PFSK-1 (cell line): ENCODE results near the gene TXNDC11.

Experiments used
- FOXP2 ChIP-seq: optimal IDR thresholded peaks from 2 replicates; pipeline ENCODE3; 2011; ENCODE audit warnings: borderline replicate concordance, control low read depth, inconsistent platforms; ENCODE audit not compliant: insufficient read depth; ENCODE audit errors: extremely low read length, extremely low read depth
- POLR2AphosphoS5 ChIP-seq: IDR thresholded peaks from 2 replicates; pipeline ENCODE4 v1.6.1; 2012; ENCODE audit warnings: low read depth, mild to moderate bottlenecking, control low read depth, low read length, moderate library complexity
- SIN3A ChIP-seq: IDR thresholded peaks from 2 replicates; pipeline ENCODE4 v1.6.1; 2012; ENCODE audit warnings: mild to moderate bottlenecking, low read length, moderate library complexity, borderline replicate concordance; ENCODE audit not compliant: insufficient read depth
- TAF1 ChIP-seq: IDR thresholded peaks from 2 replicates; pipeline ENCODE4 v1.6.1; 2012; ENCODE audit warnings: low read length, control low read depth, borderline replicate concordance; ENCODE audit not compliant: insufficient read depth
- TF ChIP-seq, protein P1 (sequence below), 2 experiments: IDR thresholded peaks; 2 replicates each; pipeline versions ENCODE4 v1.6.1 to v1.8.0; 2011 to 2012; ENCODE audit warnings: low read depth in 2 of 2, low read length in 2 of 2, control low read depth in 1 of 2, inconsistent platforms in 1 of 2, mild to moderate bottlenecking in 1 of 2, moderate library complexity in 1 of 2; ENCODE audit not compliant: insufficient read depth in 1 of 2

DNA sequence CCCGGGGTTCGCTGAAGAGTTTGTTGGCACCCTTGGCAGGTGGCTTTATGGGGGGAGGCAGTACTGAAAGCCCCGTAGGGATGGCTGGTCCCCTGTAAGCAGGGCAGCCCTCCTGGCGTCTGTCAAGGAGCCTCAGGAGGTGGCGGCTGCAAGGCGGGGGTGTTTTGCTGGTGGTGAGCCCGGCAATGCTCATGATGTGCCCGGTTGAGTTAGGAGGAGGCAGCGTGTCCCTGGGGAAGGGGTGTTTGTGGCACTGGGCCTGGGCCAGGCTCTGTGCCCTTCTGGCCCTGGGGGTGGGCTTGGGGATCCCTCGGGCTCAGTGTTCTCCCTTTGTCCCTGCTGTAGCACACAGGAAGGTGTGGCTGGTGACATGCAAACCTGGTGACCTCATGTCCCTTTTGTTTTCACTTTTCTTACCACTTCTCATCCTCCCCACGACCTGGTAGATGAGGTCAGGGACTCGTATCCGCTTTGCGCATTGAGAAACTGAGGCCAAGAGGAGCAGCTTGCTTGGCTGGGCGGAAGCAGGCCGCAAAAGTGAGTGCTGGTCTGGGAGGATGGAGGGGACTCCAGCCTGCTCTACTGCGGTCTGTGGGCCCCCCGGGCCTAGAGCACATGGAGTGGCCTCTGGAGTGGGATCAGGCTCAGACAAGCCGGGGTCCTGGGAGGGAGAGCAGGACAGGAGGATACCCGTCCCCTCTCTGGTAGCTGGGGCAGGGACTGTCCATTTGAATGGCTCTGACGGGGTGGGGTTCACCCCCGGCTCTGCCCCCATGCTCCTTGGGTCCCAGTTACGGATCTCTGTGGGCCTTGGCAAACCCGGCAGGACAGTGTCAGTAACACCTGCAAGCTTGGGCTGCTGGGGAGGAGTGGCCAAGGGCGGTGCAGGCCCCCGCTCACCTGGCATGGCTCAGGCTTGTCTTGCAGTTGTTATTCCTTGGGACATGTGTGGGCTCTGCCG is 72.2 kb downstream of the TXNDC11 start:
- TF ChIP-seq, protein P1, sequence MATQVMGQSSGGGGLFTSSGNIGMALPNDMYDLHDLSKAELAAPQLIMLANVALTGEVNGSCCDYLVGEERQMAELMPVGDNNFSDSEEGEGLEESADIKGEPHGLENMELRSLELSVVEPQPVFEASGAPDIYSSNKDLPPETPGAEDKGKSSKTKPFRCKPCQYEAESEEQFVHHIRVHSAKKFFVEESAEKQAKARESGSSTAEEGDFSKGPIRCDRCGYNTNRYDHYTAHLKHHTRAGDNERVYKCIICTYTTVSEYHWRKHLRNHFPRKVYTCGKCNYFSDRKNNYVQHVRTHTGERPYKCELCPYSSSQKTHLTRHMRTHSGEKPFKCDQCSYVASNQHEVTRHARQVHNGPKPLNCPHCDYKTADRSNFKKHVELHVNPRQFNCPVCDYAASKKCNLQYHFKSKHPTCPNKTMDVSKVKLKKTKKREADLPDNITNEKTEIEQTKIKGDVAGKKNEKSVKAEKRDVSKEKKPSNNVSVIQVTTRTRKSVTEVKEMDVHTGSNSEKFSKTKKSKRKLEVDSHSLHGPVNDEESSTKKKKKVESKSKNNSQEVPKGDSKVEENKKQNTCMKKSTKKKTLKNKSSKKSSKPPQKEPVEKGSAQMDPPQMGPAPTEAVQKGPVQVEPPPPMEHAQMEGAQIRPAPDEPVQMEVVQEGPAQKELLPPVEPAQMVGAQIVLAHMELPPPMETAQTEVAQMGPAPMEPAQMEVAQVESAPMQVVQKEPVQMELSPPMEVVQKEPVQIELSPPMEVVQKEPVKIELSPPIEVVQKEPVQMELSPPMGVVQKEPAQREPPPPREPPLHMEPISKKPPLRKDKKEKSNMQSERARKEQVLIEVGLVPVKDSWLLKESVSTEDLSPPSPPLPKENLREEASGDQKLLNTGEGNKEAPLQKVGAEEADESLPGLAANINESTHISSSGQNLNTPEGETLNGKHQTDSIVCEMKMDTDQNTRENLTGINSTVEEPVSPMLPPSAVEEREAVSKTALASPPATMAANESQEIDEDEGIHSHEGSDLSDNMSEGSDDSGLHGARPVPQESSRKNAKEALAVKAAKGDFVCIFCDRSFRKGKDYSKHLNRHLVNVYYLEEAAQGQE (IDR thresholded peaks at IDR 0.05; ENCODE audit: insufficient read depth in 1 of 2, low read depth in 2 of 2, low read length in 2 of 2), result no peak
- TF ChIP-seq POLR2AphosphoS5, result no peak
- no peak for TF ChIP-seq TAF1
- no peak for TF ChIP-seq FOXP2
- no peak for TF ChIP-seq SIN3A
